HCT116 (cell line): ENCODE results near the gene ACYP2. TPM values are rescaled to one million over a fixed set of nuclear protein-coding genes. Genes with fewer than 3 reads are reported as not detected.
"Not testable (repeated sequence)": the region's sequence is repeated elsewhere in the genome, so short reads cannot be mapped to it uniquely, and the experiment has no call there.

Experiments
- ATAC-seq: fragments of 200-7000 bp; cut with Tn5 transposase; 2 replicates; pipeline ENCODE4 v1.9.1; 2020; ENCODE audit warnings: mild to moderate bottlenecking, moderate library complexity
- BruUV-seq: library from RNA; stranded (reverse); fragments of 400-500 nt; replicated peaks from 2 replicates; lab custom pipeline; 2021; lab: Mats Ljungman, UMichigan
- CTCF ChIA-PET: fragments of 300-600 bp; sonication (Branson Sonifier 250); formaldehyde crosslinking; loops from one replicate; lab custom pipeline; 2021; ENCODE audit warnings: antibody characterized with exemption; lab: Charles Lee
- POLR2A ChIA-PET: fragments of 300-600, 350-600 bp; sonication (Branson Sonifier 250); formaldehyde crosslinking; loops from one replicate; lab custom pipeline; 2021; ENCODE audit warnings: antibody characterized with exemption; lab: Charles Lee
- RAD21 ChIA-PET, 2 experiments: fragments of 300-600 bp; sonication (Branson Sonifier 250); formaldehyde crosslinking; loops; one replicate each; lab custom pipeline; 2023; ENCODE audit warnings: low total read pairs in 2 of 2; ENCODE audit not compliant: uncharacterized antibody in 2 of 2, unreplicated experiment in 2 of 2, low non-redundant PET in 1 of 2; lab: Charles Lee
- DNase-seq: peaks from one replicate; pipeline ENCODE4 v3.0.0-alpha.2; 2010; ENCODE audit warnings: low read depth, low spot score
- H2AFZ ChIP-seq: fragments of 200-600 bp; shearing (Covaris generic), sonication (generic); 2 replicates; pipeline ENCODE4 v1.6.1; 2017; ENCODE audit warnings: low read depth, mixed run types, mixed read lengths, antibody characterized with exemption, low read length; ENCODE audit not compliant: poor library complexity, severe bottlenecking
- H3K27ac ChIP-seq: 2 replicates; pipeline ENCODE4 v1.5.1; 2012; ENCODE audit warnings: low read depth, low read length
- H3K27me3 ChIP-seq: fragments of 200-600 bp; sonication (generic); 2 replicates; pipeline ENCODE4 v1.6.1; 2016; ENCODE audit warnings: mixed run types, low read length, mixed read lengths; ENCODE audit not compliant: insufficient read depth
- H3K36me3 ChIP-seq, 2 experiments: fragments of 200-500 bp in 1 of 2; fragments of 200-600 bp in 1 of 2; sonication (Bioruptor generic) in 1 of 2; sonication (generic) in 1 of 2; 2 replicates each; pipeline versions ENCODE4 v1.5.1 to v1.6.1; 2014 to 2016; ENCODE audit warnings: low read length in 2 of 2, inconsistent platforms in 1 of 2, mixed read lengths in 1 of 2, mixed run types in 1 of 2; ENCODE audit not compliant: insufficient read depth in 2 of 2, control insufficient read depth in 1 of 2
- H3K4me1 ChIP-seq, 2 experiments: fragments of 200-600 bp in 1 of 2; sonication (generic) in 1 of 2; 2 replicates each; pipeline versions ENCODE4 v1.5.1 to v1.6.1; 2012 to 2017; ENCODE audit warnings: low read length in 2 of 2, inconsistent platforms in 1 of 2, mild to moderate bottlenecking in 1 of 2, mixed read lengths in 1 of 2, mixed run types in 1 of 2, moderate library complexity in 1 of 2; ENCODE audit not compliant: insufficient read depth in 2 of 2, control insufficient read depth in 1 of 2
- H3K4me2 ChIP-seq: fragments of 200-600 bp; sonication (generic); 2 replicates; pipeline ENCODE4 v1.6.1; 2017; ENCODE audit warnings: mixed run types, low read length, mixed read lengths
- H3K4me3 ChIP-seq, 2 experiments: fragments of 200-600 bp in 1 of 2; sonication (generic) in 1 of 2; replicated peaks in 1 of 2; 2 replicates each; pipeline ENCODE4 v1.5.1; 2011 to 2016; ENCODE audit warnings: low read length in 2 of 2, control low read depth in 1 of 2, low read depth in 1 of 2, mild to moderate bottlenecking in 1 of 2, mixed read lengths in 1 of 2, mixed run types in 1 of 2
- H3K79me2 ChIP-seq: fragments of 200-600 bp; sonication (generic); 2 replicates; pipeline ENCODE4 v1.6.1; 2017; ENCODE audit warnings: mild to moderate bottlenecking, mixed run types, low read length, moderate library complexity, mixed read lengths; ENCODE audit not compliant: insufficient read depth
- H3K9ac ChIP-seq: fragments of 200-600 bp; sonication (generic); 2 replicates; pipeline ENCODE4 v1.6.1; 2016; ENCODE audit warnings: low read length, mixed read lengths
- H3K9me2 ChIP-seq: fragments of 200-600 bp; sonication (generic), shearing (Covaris generic); 2 replicates; pipeline ENCODE4 v1.6.1; 2017; ENCODE audit warnings: mixed run types, mild to moderate bottlenecking, moderate library complexity; ENCODE audit not compliant: insufficient read depth
- H3K9me3 ChIP-seq, 2 experiments: fragments of 200-500 bp in 1 of 2; fragments of 200-600 bp in 1 of 2; sonication (Bioruptor generic) in 1 of 2; sonication (generic) in 1 of 2; 2 replicates each; pipeline ENCODE4 v1.6.1; 2014 to 2017; ENCODE audit warnings: low read length in 2 of 2, mixed read lengths in 2 of 2, inconsistent platforms in 1 of 2, low read depth in 1 of 2, mild to moderate bottlenecking in 1 of 2, mixed run types in 1 of 2, moderate library complexity in 1 of 2; ENCODE audit not compliant: control insufficient read depth in 1 of 2, insufficient read depth in 1 of 2
- H4K20me1 ChIP-seq: fragments of 200-600 bp; sonication (generic), shearing (Covaris generic); 2 replicates; pipeline ENCODE4 v1.6.1; 2017; ENCODE audit warnings: mixed run types, mild to moderate bottlenecking, moderate library complexity; ENCODE audit not compliant: insufficient read depth
- RAD21 ChIP-seq: IDR thresholded peaks from 2 replicates; pipeline ENCODE4 v1.6.1; 2012; ENCODE audit warnings: low read depth, mild to moderate bottlenecking
- intact Hi-C: fragments of 100-400 bp; cut with micrococcal nuclease; formaldehyde crosslinking; loops from 2 replicates; pipeline ENCODE4 v1.10.0; 2022
- total RNA-seq: library from RNA; stranded (reverse); gene quantifications from one replicate; pipeline ENCODE4 v1.2.1, GENCODE V29; 2021; ENCODE audit not compliant: unreplicated experiment
- TF ChIP-seq, protein P1 (sequence below): IDR thresholded peaks from 2 replicates; pipeline ENCODE4 v1.6.1; 2012

The ACYP2 gene
- total RNA-seq, 1 experiment from 2014 or later = 9.4 TPM

DNA sequence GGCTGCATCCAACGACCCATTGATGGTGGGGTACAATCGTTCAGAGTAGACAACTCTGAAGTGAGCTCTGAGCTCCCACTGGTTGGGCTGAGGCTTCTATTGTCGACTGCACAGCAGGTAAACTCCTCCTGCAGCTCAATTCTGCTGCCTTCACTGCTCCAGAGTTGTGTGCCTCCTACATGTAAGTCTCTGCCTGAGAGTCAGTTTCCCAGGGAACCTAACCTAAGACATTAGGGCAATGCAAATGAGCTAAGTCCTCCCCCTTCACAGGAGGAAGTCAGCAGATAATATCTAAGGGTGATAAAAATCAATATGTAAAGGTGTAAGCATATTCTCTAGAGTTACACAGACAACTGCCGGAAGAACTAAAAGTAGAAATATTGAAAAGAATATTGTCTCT, 22.5 kb upstream of the ACYP2 start:
- no peak for ATAC-seq
- no peak overlapping the region for H3K4me2 ChIP-seq
- H3K9me2 ChIP-seq = no peaks in the 10 kb centered on the region
- H2AFZ ChIP-seq = no peak overlapping the region
- no peaks in the 10 kb centered on the region for H3K27me3 ChIP-seq
- no peak overlapping the region for H3K9ac ChIP-seq
- POLR2A ChIA-PET = no interaction called here
- intact Hi-C loops = no loop called here
- TF ChIP-seq, protein P1, sequence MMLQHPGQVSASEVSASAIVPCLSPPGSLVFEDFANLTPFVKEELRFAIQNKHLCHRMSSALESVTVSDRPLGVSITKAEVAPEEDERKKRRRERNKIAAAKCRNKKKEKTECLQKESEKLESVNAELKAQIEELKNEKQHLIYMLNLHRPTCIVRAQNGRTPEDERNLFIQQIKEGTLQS = no peak
- TF ChIP-seq RAD21 = no peak
- TF ChIP-seq, all 23 proteins: peak for 0
- H3K4me3 ChIP-seq = no peak overlapping the region
- CTCF ChIA-PET = no interaction called here
- no TSS peak for BruUV-seq
- no peaks in the 10 kb centered on the region for H4K20me1 ChIP-seq
- H3K79me2 ChIP-seq = no peaks in the 10 kb centered on the region
- RAD21 ChIA-PET = no interaction called here
- no peaks in the 10 kb centered on the region for H3K36me3 ChIP-seq
- no peak overlapping the region for H3K27ac ChIP-seq
- H3K4me1 ChIP-seq = no peaks in the 10 kb centered on the region
- no peaks in the 10 kb centered on the region for H3K9me3 ChIP-seq
- no peak for DNase-seq

DNA sequence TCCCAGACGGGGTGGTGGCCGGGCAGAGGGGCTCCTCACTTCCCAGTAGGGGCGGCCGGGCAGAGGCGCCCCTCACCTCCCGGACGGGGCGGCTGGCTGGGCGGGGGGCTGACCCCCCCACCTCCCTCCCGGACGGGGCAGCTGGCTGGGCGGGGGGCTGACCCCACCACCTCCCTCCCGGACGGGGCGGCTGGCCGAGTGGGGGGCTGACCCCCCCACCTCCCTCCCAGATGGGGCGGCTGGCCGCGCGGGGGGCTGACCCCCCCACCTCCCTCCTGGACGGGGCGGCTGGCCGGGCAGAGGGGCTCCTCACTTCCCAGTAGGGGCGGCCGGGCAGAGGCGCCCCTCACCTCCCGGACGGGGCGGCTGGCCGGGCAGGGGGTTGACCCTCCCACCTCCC, 20.0 kb upstream of the ACYP2 start:
- H3K27me3 ChIP-seq, intact Hi-C loops, BruUV-seq, H3K27ac ChIP-seq, H3K79me2 ChIP-seq, H2AFZ ChIP-seq, H3K4me1 ChIP-seq, DNase-seq, RAD21 ChIA-PET, H3K4me3 ChIP-seq, POLR2A ChIA-PET, ATAC-seq, H3K4me2 ChIP-seq, H3K9ac ChIP-seq, H4K20me1 ChIP-seq, H3K36me3 ChIP-seq, CTCF ChIA-PET, H3K9me3 ChIP-seq, H3K9me2 ChIP-seq: not testable (repeated sequence)

DNA sequence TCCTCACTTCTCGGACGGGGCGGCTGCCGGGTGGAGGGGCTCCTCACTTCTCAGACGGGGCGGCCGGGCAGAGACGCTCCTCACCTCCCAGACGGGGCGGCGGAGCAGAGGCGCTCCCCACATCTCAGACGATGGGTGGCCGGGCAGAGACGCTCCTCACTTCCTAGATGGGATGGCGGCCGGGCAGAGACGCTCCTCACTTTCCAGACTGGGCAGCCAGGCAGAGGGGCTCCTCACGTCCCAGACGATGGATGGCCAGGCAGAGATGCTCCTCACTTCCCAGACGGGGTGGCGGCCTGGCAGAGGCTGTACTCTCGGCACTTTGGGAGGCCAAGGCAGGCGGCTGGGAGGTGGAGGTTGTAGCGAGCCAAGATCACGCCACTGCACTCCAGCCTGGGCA, 19.3 kb upstream of the ACYP2 start:
- H3K9me2 ChIP-seq, H3K27me3 ChIP-seq, H4K20me1 ChIP-seq, BruUV-seq, RAD21 ChIA-PET, intact Hi-C loops, H3K4me2 ChIP-seq, H3K36me3 ChIP-seq, DNase-seq, ATAC-seq, H3K4me3 ChIP-seq, H3K4me1 ChIP-seq, POLR2A ChIA-PET, H3K9me3 ChIP-seq, H2AFZ ChIP-seq, CTCF ChIA-PET, H3K79me2 ChIP-seq, H3K9ac ChIP-seq, H3K27ac ChIP-seq: not testable (repeated sequence)
